WTC11 (cell line): ENCODE results near the gene IFNG-AS1.

Experiments used
- FOXJ3 ChIP-seq: sonication (generic); formaldehyde crosslinking; IDR thresholded peaks from 2 replicates; pipeline ENCODE4 v1.9.0; 2021; ENCODE audit warnings: missing genetic modification reagents, mild to moderate bottlenecking, borderline replicate concordance
- SP1 ChIP-seq: sonication (generic); formaldehyde crosslinking; conservative IDR thresholded peaks from 2 replicates; pipeline ENCODE4 v1.8.1; 2022; ENCODE audit warnings: missing genetic modification reagents
- TF ChIP-seq, protein P1 (sequence below): fragments of 200-600 bp; IDR thresholded peaks from 2 replicates; pipeline ENCODE4 v1.8.0; 2022; ENCODE audit warnings: antibody characterized with exemption
- TF ChIP-seq, protein P2 (sequence below): sonication (generic); formaldehyde crosslinking; IDR thresholded peaks from 2 replicates; pipeline ENCODE4 v1.8.1; 2023; ENCODE audit warnings: mild to moderate bottlenecking, moderate library complexity, missing genetic modification reagents

DNA sequence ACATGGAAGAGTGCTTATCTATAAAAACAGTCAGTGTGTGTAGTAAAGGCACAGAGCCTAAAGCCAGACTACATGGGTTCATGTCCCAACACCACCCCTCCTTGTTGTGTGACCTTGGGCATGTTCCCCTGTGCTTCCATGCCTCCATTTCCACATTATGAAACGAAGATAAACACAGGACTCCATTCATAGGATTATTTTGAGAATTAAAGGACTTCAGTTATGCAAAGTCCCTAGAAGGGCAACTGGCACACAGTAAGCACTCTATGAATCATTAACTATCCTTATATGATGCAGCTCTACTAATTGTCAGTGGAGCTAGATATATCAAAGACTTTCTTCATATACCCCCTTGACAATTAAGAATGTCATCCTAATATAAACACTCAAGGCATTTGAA, 17.8 kb downstream of the IFNG-AS1 start:
- TF ChIP-seq, protein P1, sequence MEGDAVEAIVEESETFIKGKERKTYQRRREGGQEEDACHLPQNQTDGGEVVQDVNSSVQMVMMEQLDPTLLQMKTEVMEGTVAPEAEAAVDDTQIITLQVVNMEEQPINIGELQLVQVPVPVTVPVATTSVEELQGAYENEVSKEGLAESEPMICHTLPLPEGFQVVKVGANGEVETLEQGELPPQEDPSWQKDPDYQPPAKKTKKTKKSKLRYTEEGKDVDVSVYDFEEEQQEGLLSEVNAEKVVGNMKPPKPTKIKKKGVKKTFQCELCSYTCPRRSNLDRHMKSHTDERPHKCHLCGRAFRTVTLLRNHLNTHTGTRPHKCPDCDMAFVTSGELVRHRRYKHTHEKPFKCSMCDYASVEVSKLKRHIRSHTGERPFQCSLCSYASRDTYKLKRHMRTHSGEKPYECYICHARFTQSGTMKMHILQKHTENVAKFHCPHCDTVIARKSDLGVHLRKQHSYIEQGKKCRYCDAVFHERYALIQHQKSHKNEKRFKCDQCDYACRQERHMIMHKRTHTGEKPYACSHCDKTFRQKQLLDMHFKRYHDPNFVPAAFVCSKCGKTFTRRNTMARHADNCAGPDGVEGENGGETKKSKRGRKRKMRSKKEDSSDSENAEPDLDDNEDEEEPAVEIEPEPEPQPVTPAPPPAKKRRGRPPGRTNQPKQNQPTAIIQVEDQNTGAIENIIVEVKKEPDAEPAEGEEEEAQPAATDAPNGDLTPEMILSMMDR: no peak
- TF ChIP-seq SP1 (CRISPR knock-in tag): no peak
- TF ChIP-seq, protein P2, sequence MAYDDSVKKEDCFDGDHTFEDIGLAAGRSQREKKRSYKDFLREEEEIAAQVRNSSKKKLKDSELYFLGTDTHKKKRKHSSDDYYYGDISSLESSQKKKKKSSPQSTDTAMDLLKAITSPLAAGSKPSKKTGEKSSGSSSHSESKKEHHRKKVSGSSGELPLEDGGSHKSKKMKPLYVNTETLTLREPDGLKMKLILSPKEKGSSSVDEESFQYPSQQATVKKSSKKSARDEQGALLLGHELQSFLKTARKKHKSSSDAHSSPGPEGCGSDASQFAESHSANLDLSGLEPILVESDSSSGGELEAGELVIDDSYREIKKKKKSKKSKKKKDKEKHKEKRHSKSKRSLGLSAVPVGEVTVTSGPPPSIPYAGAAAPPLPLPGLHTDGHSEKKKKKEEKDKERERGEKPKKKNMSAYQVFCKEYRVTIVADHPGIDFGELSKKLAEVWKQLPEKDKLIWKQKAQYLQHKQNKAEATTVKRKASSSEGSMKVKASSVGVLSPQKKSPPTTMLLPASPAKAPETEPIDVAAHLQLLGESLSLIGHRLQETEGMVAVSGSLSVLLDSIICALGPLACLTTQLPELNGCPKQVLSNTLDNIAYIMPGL (CRISPR knock-in tag): no peak
- TF ChIP-seq FOXJ3 (CRISPR knock-in tag): no peak
